Measurements from ENCODE around the gene SERPINA5. TPM values are rescaled to one million over a fixed set of nuclear protein-coding genes. Genes with fewer than 3 reads are reported as not detected.

The SERPINA5 gene, protein sequence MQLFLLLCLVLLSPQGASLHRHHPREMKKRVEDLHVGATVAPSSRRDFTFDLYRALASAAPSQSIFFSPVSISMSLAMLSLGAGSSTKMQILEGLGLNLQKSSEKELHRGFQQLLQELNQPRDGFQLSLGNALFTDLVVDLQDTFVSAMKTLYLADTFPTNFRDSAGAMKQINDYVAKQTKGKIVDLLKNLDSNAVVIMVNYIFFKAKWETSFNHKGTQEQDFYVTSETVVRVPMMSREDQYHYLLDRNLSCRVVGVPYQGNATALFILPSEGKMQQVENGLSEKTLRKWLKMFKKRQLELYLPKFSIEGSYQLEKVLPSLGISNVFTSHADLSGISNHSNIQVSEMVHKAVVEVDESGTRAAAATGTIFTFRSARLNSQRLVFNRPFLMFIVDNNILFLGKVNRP
- polyA plus RNA-seq: 5.3 TPM
- long read RNA-seq, donor 1, partial matches to known transcripts: 0 of 1 reads
- long read RNA-seq, donor 1, other reads (novel, unspliced or antisense): 0 of 1 reads
- long read RNA-seq, donor 2: 0 reads
- long read RNA-seq, donor 3: 0 reads
- long read RNA-seq, donor 4: 0 reads
- long read RNA-seq, donor 5: 0 reads
- long read RNA-seq, donor 6, partial matches to known transcripts: 0 of 2 reads
- long read RNA-seq, donor 6, other reads (novel, unspliced or antisense): 0 of 2 reads
- long read RNA-seq, donor 7: 0 reads
- long read RNA-seq, donor 8, partial matches to known transcripts: 0 of 4 reads
- long read RNA-seq, donor 8, other reads (novel, unspliced or antisense): 0 of 4 reads
- long read RNA-seq, donor 9: 0 reads
- long read RNA-seq, donor 10: 0 reads
- long read RNA-seq, donor 11, partial matches to known transcripts: 0 of 5 reads
- long read RNA-seq, donor 11, other reads (novel, unspliced or antisense): 0 of 5 reads

DNA sequence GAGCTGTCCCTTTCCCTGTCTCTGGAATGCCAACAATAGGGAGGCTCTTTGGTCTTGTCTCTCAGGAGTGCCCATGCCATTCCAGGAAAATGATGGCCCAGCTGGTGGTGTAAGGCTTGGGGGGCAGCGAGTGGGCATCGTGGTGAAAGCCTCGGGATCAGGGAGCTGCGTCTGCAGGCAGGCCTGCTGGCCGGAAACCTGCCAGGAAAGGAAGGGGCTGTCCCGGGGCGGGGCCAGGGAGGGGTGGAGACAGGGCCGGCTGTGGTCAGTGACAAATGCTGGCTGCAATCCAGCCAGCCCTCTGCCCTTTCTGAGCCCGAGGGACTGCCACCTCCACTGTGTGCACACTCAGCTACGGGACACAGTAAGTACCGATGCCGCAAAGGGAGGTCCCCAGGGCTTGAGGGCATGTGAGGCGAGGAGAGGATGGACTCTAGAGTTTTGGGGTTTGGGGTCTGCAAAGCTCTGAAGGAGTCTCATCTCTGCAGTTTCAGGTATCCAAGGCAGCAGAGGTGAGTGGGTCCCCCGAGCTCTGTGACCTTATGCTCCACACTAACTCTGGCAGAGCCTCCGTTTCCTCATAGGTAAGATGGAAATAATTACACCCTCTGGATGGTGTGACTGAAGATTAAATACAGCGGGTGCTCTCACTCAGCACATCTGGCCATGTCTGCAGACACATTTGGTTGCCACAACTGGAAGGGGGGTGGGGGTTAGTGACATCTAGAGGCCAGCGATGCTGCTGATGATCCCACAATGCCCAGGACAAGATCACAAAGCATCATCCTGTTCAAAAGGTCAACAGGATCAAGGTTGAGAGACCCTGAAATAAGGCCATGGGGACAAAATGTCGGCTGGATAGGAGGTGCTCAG is at the start of gene SERPINA5:
TSS of gene SERPINA5 (plus strand) at position 300 of the 873 bp plus-strand sequence. CDS start 5,937 bp downstream, outside the sequence.
- Histone ChIP-seq H3K27me3 (ENCODE audit: control insufficient read depth, insufficient read depth, low read length) (no peaks in the 10 kb centered on the region), H3K4me1 (ENCODE audit: control insufficient read depth, insufficient read depth, low read length) (peaks cover 20% of the 10 kb centered on the region), H3K36me3 (ENCODE audit: control insufficient read depth, insufficient read depth, low read length) (no peaks in the 10 kb centered on the region), H3K4me3 (ENCODE audit: low read length) (no peak within 1 kb of the TSS), H3K9me3 (ENCODE audit: control insufficient read depth, low read depth, low read length) (no peaks in the 10 kb centered on the region), H3K27ac (ENCODE audit: low read length) (no peak within 1 kb of the TSS)
- no CpG with 5 or more reads among the region's 18 CpGs for WGBS (ENCODE audit: insufficient coverage, low lambda C conversion rate)
- peak in 1 of 2 donors; percentile 33 for DNase-seq

DNA sequence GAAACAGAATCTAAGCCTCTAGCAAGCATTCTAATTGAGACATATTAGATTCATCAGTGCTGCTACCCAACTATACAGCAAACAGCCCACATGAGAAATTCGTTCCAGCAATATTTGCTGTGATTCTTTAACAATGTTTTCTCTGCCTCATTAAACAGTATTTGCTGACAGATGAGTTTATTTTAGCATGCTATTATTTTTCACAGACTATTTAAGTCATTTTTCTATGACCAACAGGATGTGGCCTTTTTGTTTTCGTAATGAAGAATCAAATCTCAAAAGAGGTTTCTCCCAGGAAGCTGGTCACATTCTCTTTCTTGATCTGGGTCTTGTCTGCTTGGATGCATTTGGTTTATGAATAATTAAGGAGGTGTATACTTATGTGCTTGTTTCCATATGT is 48.8 kb upstream of the SERPINA5 start:
- Histone ChIP-seq H3K27me3 (ENCODE audit: control insufficient read depth, insufficient read depth, low read length) (no peaks in the 10 kb centered on the region), H3K36me3 (ENCODE audit: control insufficient read depth, insufficient read depth, low read length) (no peaks in the 10 kb centered on the region), H3K4me3 (ENCODE audit: low read length) (no peak overlapping the region), H3K4me1 (ENCODE audit: control insufficient read depth, insufficient read depth, low read length) (no peaks in the 10 kb centered on the region), H3K9me3 (ENCODE audit: control insufficient read depth, low read depth, low read length) (no peaks in the 10 kb centered on the region), H3K27ac (ENCODE audit: low read length) (no peak overlapping the region)
- WGBS (ENCODE audit: insufficient coverage, low lambda C conversion rate): 100% methylated on average over 1 of the region's 2 CpGs
- DNase-seq: no peak

DNA sequence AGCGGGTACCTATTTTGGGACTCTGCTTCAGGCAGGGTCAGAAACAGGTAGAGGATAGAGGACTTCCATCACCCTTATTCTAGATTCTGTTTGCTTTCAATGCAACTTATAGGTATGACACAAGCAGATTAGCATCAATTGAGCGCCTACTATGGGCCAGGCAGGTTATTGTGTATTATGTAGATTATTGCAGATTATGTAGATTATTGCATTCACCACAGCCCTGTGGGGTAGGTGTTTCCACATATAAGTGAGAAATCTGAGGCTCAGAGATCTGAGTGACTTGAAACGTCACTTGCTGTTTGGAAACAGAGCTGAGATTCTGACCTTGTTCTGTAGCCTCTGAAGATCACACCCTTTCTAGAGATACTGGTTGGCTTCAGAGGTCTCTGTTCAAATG is 45.7 kb upstream of the SERPINA5 start:
- no peaks in the 10 kb centered on the region for H3K27me3 ChIP-seq (ENCODE audit: control insufficient read depth, insufficient read depth, low read length)

DNA sequence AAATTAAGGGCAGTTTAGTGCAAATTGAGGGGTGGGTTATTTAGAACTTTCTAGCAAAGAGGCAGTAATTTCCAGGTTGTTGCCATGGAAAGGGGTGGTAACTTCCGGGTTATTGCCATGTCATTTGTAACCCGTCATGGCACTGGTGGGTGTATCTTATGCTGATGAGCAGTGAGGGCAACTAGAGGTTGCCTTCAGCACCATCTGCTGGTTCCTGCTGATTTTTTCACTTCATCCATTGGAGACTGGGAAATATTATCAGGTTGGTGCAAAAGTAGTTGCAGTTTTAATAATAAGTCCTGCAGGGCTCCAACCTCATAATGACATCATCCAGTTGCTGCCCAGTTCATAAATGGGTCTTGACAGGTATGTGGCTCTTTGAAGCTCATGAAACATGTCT is 44.4 kb upstream of the SERPINA5 start:
- Histone ChIP-seq H3K4me3 (ENCODE audit: low read length) (no peak overlapping the region), H3K27ac (ENCODE audit: low read length) (no peak overlapping the region), H3K36me3 (ENCODE audit: control insufficient read depth, insufficient read depth, low read length) (no peaks in the 10 kb centered on the region), H3K27me3 (ENCODE audit: control insufficient read depth, insufficient read depth, low read length) (no peaks in the 10 kb centered on the region), H3K9me3 (ENCODE audit: control insufficient read depth, low read depth, low read length) (no peaks in the 10 kb centered on the region), H3K4me1 (ENCODE audit: control insufficient read depth, insufficient read depth, low read length) (peaks cover 12% of the 10 kb centered on the region)
- no CpG with 5 or more reads among the region's 2 CpGs for WGBS (ENCODE audit: insufficient coverage, low lambda C conversion rate)
- DNase-seq: no peak

More for the DNA sequence above, 45.7 kb upstream of the SERPINA5 start:
- Histone ChIP-seq H3K4me3 (ENCODE audit: low read length) (no peak overlapping the region), H3K4me1 (ENCODE audit: control insufficient read depth, insufficient read depth, low read length) (peaks cover 5% of the 10 kb centered on the region), H3K27ac (ENCODE audit: low read length) (no peak overlapping the region), H3K9me3 (ENCODE audit: control insufficient read depth, low read depth, low read length) (no peaks in the 10 kb centered on the region), H3K36me3 (ENCODE audit: control insufficient read depth, insufficient read depth, low read length) (no peaks in the 10 kb centered on the region)
- DNase-seq: no peak
- WGBS (ENCODE audit: insufficient coverage, low lambda C conversion rate): no CpG with 5 or more reads among the region's 3 CpGs

DNA sequence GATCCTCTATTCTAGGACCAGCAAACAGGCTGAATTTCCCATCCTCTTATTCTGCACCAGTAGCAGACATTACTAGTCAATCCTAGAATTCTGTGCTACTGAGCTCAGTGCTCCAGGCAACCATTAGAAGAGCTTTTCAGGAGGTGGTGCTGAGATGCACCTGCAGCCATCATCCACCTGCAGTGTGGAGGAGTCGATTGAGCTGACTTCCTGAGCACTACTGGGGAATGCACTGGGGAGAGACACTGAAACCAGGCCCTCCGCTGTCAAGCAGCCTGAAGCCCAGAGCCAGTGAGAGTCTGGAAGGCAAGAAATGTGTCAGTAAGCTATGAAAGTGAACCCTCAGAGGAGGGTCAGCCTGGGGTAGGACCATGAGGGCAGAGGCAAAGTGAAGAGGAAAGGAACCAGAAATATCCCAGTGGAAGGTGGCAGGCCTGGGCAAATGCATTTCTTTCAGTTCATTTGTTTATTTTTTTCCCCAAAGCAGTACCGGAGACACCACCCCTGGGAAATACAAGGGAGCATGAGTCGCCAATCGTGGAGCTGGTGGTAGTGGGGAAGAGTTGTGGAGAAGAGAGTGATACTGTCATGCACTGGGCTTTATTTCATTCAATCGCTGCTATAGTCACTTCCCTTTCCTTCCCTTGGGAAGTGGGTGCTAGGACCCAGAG is 43.0 kb upstream of the SERPINA5 start:
- no peak for DNase-seq
- Histone ChIP-seq H3K27me3 (ENCODE audit: control insufficient read depth, insufficient read depth, low read length) (no peaks in the 10 kb centered on the region), H3K9me3 (ENCODE audit: control insufficient read depth, low read depth, low read length) (no peaks in the 10 kb centered on the region), H3K4me1 (ENCODE audit: control insufficient read depth, insufficient read depth, low read length) (peaks cover 13% of the 10 kb centered on the region), H3K4me3 (ENCODE audit: low read length) (no peak overlapping the region), H3K27ac (ENCODE audit: low read length) (no peak overlapping the region), H3K36me3 (ENCODE audit: control insufficient read depth, insufficient read depth, low read length) (no peaks in the 10 kb centered on the region)
- 100% methylated on average over 3 of the region's 6 CpGs for WGBS (ENCODE audit: insufficient coverage, low lambda C conversion rate)

DNA sequence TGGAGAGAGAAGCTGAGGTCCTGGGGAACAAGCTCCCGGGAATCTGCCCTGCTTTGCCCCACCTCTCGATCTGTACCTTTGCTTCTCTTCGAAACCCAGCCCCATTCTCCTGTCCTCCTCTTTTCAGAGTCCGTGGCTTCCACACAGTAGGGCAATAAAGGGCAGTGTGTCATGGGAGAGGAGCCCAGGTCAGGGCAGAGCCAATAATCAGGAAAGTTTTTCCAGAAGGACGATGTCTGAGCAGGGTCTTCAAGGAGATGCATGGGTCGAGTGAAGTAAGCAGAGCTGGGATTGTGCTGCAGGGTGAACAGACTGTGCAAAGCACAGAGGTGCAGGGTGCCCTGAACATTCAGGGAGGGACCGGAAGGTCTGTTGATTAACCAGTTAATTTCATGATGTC is 42.0 kb upstream of the SERPINA5 start:
- Histone ChIP-seq H3K4me1 (ENCODE audit: control insufficient read depth, insufficient read depth, low read length) (peaks cover 19% of the 10 kb centered on the region), H3K27me3 (ENCODE audit: control insufficient read depth, insufficient read depth, low read length) (no peaks in the 10 kb centered on the region), H3K36me3 (ENCODE audit: control insufficient read depth, insufficient read depth, low read length) (no peaks in the 10 kb centered on the region), H3K4me3 (ENCODE audit: low read length) (no peak overlapping the region), H3K9me3 (ENCODE audit: control insufficient read depth, low read depth, low read length) (no peaks in the 10 kb centered on the region), H3K27ac (ENCODE audit: low read length) (no peak overlapping the region)
- no peak for DNase-seq
- WGBS (ENCODE audit: insufficient coverage, low lambda C conversion rate): 83% methylated on average over 1 of the region's 7 CpGs

DNA sequence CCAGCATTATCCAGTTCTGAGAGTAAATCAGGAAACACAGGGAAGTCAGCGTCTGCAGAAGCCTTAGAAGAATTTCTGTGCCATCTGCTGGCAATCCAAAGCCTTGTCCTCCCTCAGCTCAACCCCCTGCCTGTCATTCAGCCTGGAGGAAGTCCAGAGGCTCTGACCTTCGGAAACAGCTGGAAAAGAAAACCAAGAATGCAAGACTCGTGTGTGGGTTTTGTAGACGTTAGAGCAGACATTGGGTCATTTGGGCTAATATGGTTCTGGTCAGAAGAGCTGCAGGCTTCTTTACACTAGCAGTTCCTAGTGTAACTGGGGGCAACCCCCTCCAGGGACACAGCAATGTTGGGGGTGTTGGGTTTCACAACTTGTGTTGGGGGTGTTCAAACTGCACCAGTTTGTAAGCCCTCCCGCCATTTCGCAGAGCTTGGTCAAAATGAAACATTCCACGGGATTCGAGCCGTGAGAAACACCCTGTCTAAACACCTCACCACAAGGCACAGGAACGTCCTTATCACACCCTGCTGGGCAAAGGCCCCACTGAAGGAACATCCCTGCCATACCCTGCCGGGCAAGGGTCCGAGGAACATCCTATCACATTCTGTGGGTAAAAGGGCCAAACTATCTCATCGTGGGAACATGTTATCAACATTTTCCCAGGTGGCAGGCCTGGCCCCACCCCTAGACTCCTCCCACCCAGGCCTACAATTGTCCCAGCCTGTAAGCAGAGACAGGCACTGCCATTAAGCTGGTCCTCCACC is 41.0 kb upstream of the SERPINA5 start:
- Histone ChIP-seq H3K4me1 (ENCODE audit: control insufficient read depth, insufficient read depth, low read length) (peaks cover 19% of the 10 kb centered on the region), H3K9me3 (ENCODE audit: control insufficient read depth, low read depth, low read length) (no peaks in the 10 kb centered on the region), H3K36me3 (ENCODE audit: control insufficient read depth, insufficient read depth, low read length) (no peaks in the 10 kb centered on the region), H3K27me3 (ENCODE audit: control insufficient read depth, insufficient read depth, low read length) (no peaks in the 10 kb centered on the region), H3K4me3 (ENCODE audit: low read length) (no peak overlapping the region), H3K27ac (ENCODE audit: low read length) (peak overlapping the region; percentile 5)
- DNase-seq: peak in 1 of 2 donors; percentile 67
- no CpG with 5 or more reads among the region's 13 CpGs for WGBS (ENCODE audit: insufficient coverage, low lambda C conversion rate)

DNA sequence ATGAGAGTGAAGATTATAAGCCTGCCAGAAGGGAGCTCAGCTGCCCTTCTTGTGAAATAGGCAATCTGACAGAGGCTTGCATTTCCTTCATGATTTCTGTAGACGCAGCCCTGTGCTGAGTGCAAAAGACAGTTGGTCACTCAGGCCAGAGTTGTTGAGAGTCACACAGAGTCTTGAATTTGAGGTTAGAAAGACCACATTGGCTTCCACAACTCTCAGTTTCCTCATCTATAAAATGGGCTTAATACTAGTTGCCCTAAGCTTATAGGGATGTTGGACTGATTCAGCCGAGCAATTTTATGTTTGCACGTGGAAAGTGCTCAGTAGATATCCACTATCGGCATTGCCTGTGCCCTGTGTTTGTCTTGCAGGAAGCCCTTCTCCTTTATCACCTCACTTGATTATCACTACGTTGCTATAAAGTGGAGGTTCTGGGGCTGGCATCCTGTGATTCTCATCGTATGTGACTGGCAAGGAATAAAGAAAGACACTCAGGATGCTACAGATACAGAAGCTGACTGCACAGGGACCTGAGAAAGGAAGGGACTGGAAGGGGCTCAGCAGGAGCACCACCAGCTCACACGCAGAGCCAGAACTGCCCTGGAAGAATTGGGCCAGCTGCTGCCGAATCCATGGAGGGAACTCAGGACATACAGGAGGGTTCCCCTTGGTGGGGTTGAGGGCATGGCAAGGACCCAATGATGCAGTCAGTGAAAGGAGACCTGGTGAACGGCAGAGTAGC is 39.8 kb upstream of the SERPINA5 start:
- Histone ChIP-seq H3K27ac (ENCODE audit: low read length) (no peak overlapping the region), H3K27me3 (ENCODE audit: control insufficient read depth, insufficient read depth, low read length) (no peaks in the 10 kb centered on the region), H3K4me1 (ENCODE audit: control insufficient read depth, insufficient read depth, low read length) (peaks cover 19% of the 10 kb centered on the region), H3K36me3 (ENCODE audit: control insufficient read depth, insufficient read depth, low read length) (no peaks in the 10 kb centered on the region), H3K4me3 (ENCODE audit: low read length) (no peak overlapping the region), H3K9me3 (ENCODE audit: control insufficient read depth, low read depth, low read length) (no peaks in the 10 kb centered on the region)
- DNase-seq: no peak
- WGBS (ENCODE audit: insufficient coverage, low lambda C conversion rate): no CpG with 5 or more reads among the region's 9 CpGs
